Gastroesophageal sphincter (tissue), 4 donors: Measurements from ENCODE around the gene ZNF280D. TPM values are rescaled to one million over a fixed set of nuclear protein-coding genes. Genes with fewer than 3 reads are reported as not detected.
A peak's percentile ranks its signal among the peaks of the same experiment; 100 is the strongest.

Experiments used
- ATAC-seq: fragments of 150-250 bp; one replicate; pipeline ENCODE4 v1.9.1; 2016; ENCODE audit warnings: mild to moderate bottlenecking, moderate library complexity
- H3K27ac ChIP-seq, 4 donors: fragments of 200-600 bp; sonication (generic) in 3 of 4; 1 replicate in 3 of 4; 2 replicates in 1 of 4; pipeline ENCODE4 v1.5.1; 2016 to 2019
- H3K27me3 ChIP-seq: fragments of 200-600 bp; sonication (generic); one replicate; pipeline ENCODE4 v1.5.1; 2019
- H3K36me3 ChIP-seq, 2 donors: fragments of 200-600 bp; sonication (generic); one replicate each; pipeline ENCODE4 v1.5.1; 2019; ENCODE audit warnings: control low read depth in 1 of 2
- H3K4me1 ChIP-seq, 3 donors: fragments of 200-600 bp; sonication (generic); 1 replicate in 2 of 3; 2 replicates in 1 of 3; pipeline ENCODE4 v1.5.1; 2016 to 2019; ENCODE audit warnings: control low read depth in 2 of 3
- H3K4me3 ChIP-seq, 2 donors: fragments of 200-600 bp; sonication (generic); one replicate each; pipeline ENCODE4 v1.5.1; 2019; ENCODE audit warnings: mild to moderate bottlenecking in 1 of 2, moderate library complexity in 1 of 2
- H3K9me3 ChIP-seq, 3 donors: fragments of 200-600 bp; sonication (generic); one replicate each; pipeline ENCODE4 v1.5.1; 2017 to 2019; ENCODE audit warnings: control low read depth in 2 of 3
- EP300 ChIP-seq: sonication (generic); formaldehyde crosslinking; IDR thresholded peaks from one replicate; pipeline ENCODE4 v1.6.1; 2017; ENCODE audit warnings: antibody characterized with exemption, mild to moderate bottlenecking
- POLR2A ChIP-seq, 2 donors: fragments of 450-650 bp; IDR thresholded peaks; one replicate each; pipeline ENCODE4 v1.6.1; 2017; ENCODE audit warnings: antibody characterized with exemption in 2 of 2, mild to moderate bottlenecking in 2 of 2, moderate library complexity in 1 of 2
- POLR2AphosphoS5 ChIP-seq: sonication (generic); formaldehyde crosslinking; IDR thresholded peaks from one replicate; pipeline ENCODE4 v1.6.1; 2017; ENCODE audit warnings: antibody characterized with exemption
- WGBS, 2 donors: methylation state at CpG; one replicate each; pipeline ENCODE4 v1.1.5; 2018; ENCODE audit warnings: low coverage in 1 of 2; 5-methylcytosine and 5-hydroxymethylcytosine counted together
- total RNA-seq, 4 donors: library from RNA; depleted of rRNA; stranded (reverse); fragments of >200 nt; gene quantifications; one replicate each; pipeline ENCODE4 v1.1.0, GENCODE V29; 2016
- TF ChIP-seq, protein P1 (sequence below), 4 experiments: fragments of 200-600 bp in 2 of 4; fragments of 450-650 bp in 2 of 4; sonication (generic) in 1 of 4; IDR thresholded peaks; one replicate each; pipeline ENCODE4 v1.5.1; 2017 to 2019; ENCODE audit warnings: antibody characterized with exemption in 4 of 4, mild to moderate bottlenecking in 2 of 4, moderate library complexity in 2 of 4

ZNF280D gene
- total RNA-seq, 4 donors from 2014 or later: 51.3 to 139 (median 69.1) TPM

DNA sequence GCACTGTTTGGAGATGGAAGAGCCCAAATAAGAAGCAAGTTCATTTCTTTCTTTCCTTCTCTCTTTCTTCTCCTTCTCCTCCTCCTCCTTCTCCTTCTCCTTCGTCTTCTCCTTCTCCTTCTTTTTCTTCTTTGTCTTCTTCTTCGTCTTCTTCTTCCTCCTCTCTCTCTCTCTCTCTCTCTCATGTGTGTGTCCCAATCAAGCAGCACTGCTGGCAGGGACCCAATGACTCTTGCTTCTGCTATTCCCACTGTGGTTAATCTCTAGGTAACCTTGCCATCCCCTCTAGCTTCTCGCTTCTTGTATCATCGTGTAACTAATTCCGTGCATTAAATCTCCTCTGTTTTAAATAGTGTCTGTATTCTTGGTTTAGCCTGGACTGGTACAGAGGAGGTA lies 26.1 kb upstream of the ZNF280D start:
- ATAC-seq: no peak
- WGBS, 2 donors: 76 to 78% methylated on average over 4 to 5 of the region's 5 CpGs
- peak overlapping the region in 2 of 4 donors; percentile 25 to 50 for H3K27ac ChIP-seq

DNA sequence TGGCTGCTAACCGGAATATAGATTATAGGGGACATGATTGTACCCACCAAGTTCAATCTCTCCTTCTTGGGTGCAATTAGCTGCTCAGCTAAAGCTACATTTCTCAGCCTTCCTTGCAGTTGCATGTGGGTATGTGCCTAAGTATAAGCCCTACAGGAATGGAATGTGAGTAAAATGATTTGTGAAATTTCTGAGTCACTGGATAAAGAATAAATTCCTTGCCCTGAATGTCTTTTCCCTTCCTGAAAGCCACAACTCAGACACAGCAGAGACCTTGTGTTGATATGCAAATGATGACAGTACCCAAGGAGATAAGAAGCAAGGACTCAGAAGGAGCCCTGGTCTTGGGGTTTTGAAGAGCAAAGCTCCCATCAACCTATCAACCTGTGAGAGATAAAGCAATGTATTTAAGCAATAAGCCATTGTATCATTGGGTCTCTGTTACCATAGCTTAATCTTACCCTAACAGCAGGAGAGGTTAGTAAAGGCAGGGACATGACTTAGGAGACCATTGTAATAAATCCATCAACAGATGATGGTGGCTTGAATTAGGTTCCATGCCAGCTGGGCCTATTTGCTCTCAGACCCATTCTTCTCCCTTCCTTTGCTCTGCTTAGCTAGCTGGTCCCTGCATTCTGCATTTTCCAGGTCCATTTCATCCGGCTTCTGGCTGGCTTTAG lies 25.6 kb upstream of the ZNF280D start:
- no peak for TF ChIP-seq EP300
- no peak for TF ChIP-seq POLR2A (IDR thresholded peaks at IDR 0.05)
- TF ChIP-seq, protein P1, sequence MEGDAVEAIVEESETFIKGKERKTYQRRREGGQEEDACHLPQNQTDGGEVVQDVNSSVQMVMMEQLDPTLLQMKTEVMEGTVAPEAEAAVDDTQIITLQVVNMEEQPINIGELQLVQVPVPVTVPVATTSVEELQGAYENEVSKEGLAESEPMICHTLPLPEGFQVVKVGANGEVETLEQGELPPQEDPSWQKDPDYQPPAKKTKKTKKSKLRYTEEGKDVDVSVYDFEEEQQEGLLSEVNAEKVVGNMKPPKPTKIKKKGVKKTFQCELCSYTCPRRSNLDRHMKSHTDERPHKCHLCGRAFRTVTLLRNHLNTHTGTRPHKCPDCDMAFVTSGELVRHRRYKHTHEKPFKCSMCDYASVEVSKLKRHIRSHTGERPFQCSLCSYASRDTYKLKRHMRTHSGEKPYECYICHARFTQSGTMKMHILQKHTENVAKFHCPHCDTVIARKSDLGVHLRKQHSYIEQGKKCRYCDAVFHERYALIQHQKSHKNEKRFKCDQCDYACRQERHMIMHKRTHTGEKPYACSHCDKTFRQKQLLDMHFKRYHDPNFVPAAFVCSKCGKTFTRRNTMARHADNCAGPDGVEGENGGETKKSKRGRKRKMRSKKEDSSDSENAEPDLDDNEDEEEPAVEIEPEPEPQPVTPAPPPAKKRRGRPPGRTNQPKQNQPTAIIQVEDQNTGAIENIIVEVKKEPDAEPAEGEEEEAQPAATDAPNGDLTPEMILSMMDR (IDR thresholded peaks at IDR 0.05): no peak
- TF ChIP-seq POLR2AphosphoS5: no peak
- 83 to 85% methylated on average over 2 of the region's 2 CpGs for WGBS, 2 donors
- Histone ChIP-seq H3K36me3 (no peaks in the 10 kb centered on the region), H3K4me3 (no peak overlapping the region), H3K9me3 (no peaks in the 10 kb centered on the region), H3K27ac (no peak overlapping the region), H3K4me1 (peaks cover 12 to 49% (median 28%) of the 10 kb centered on the region in 3 donors), H3K27me3 (no peaks in the 10 kb centered on the region)
- no peak for ATAC-seq

More for the DNA sequence above, 26.1 kb upstream of the ZNF280D start:
- Histone ChIP-seq H3K4me3 (no peak overlapping the region), H3K4me1 (peaks cover 17 to 54% (median 28%) of the 10 kb centered on the region in 3 donors), H3K36me3 (no peaks in the 10 kb centered on the region), H3K9me3 (no peaks in the 10 kb centered on the region), H3K27me3 (no peaks in the 10 kb centered on the region)
- TF ChIP-seq POLR2AphosphoS5 (no peak), POLR2A (IDR thresholded peaks at IDR 0.05) (no peak), EP300 (no peak)
- TF ChIP-seq, protein P1 (IDR thresholded peaks at IDR 0.05): no peak

DNA sequence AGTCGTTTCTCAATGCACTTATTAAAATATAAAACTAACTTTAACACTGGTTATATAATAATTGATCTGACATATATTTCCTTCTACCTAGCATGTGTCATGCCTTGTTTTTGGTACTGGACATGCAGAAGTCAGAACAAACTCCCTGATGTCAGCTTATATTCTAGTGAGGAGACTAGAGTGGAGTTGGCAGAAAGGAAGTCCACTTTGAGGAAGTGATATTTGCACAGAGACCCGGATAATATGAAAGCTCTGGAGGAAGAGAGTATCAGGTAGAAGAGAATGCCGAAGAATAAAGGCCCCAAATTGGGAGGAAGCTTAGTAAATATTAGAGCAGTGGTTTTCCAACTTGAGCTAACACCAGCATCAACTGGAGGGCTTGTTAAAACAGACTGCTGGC lies 24.6 kb upstream of the ZNF280D start:
- no peak overlapping the region for H3K27ac ChIP-seq
- ATAC-seq: no peak
- no peaks in the 10 kb centered on the region for H3K27me3 ChIP-seq
- H3K4me1 ChIP-seq: peaks cover 9 to 38% (median 22%) of the 10 kb centered on the region in 3 donors
- H3K9me3 ChIP-seq: no peaks in the 10 kb centered on the region
- no peak for TF ChIP-seq POLR2A (IDR thresholded peaks at IDR 0.05)
- no peak for TF ChIP-seq EP300
- TF ChIP-seq, protein P1 (IDR thresholded peaks at IDR 0.05): no peak
- TF ChIP-seq POLR2AphosphoS5: no peak
- H3K36me3 ChIP-seq: no peaks in the 10 kb centered on the region
- 79 to 82% methylated on average over 3 of the region's 3 CpGs for WGBS, 2 donors
- H3K4me3 ChIP-seq: no peak overlapping the region

DNA sequence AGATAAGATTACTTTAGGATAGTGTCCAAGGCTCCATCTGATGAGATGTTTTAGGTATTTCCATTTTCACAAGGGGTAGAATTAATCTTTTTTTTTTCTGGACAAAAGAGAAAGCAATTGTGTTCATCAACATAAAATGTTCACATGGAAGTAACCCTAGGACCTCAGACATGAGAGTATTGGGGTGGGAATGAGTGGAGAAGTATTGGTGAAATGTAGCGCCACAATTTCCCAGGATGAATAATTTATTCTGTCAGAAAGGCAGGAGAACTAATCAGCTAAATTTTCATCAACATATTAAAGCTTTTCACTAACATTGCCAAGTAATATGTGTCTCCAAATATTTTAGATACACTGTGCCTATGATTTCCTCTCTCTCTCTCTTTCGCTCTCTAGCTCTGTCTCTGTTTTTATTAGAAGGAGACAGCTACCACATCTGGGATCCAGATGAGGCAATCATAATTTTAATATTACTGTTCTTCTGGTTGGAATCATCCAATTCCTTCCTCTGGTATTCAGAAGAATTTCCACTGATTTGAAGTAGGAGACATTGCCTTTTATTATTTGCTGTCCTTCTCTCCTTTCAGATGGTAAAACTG lies 21.6 kb upstream of the ZNF280D start:
- H3K4me3 ChIP-seq: no peak overlapping the region
- TF ChIP-seq POLR2AphosphoS5 (no peak), EP300 (no peak), POLR2A (IDR thresholded peaks at IDR 0.05) (no peak)
- TF ChIP-seq, protein P1 (IDR thresholded peaks at IDR 0.05): no peak
- H3K36me3 ChIP-seq: no peaks in the 10 kb centered on the region
- 71 to 94% methylated on average over 2 of the region's 2 CpGs for WGBS, 2 donors
- no peak overlapping the region for H3K27ac ChIP-seq
- H3K27me3 ChIP-seq: no peaks in the 10 kb centered on the region
- ATAC-seq: peak; percentile 53
- no peaks in the 10 kb centered on the region for H3K9me3 ChIP-seq
- H3K4me1 ChIP-seq: peaks cover 2 to 23% (median 15%) of the 10 kb centered on the region in 3 donors

DNA sequence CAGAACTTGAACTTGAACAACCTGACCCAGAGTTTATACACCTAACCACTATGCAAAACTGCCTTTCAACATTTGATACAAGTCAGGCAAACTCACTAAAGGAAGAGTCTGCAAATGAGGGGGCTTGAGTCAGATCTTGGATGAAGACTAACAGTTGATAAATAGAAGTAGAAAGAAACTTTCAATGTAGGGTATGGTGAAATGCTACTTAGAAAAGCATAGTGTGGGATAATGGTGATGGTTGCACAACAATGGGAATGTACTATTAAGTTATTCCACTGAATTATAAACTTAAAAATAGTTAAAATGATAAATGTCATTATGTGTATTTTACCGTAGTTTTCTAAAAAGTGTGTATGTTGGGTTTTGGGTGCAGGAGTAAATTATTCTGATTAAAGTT lies 19.7 kb upstream of the ZNF280D start:
- ATAC-seq: no peak
- Histone ChIP-seq H3K4me3 (no peak overlapping the region), H3K36me3 (no peaks in the 10 kb centered on the region), H3K27ac (no peak overlapping the region), H3K27me3 (no peaks in the 10 kb centered on the region), H3K9me3 (no peaks in the 10 kb centered on the region), H3K4me1 (peaks cover 0 to 22% (median 7%) of the 10 kb centered on the region in 3 donors)
- TF ChIP-seq EP300: no peak
- no peak for TF ChIP-seq POLR2AphosphoS5
- TF ChIP-seq, protein P1 (IDR thresholded peaks at IDR 0.05): no peak
- TF ChIP-seq POLR2A (IDR thresholded peaks at IDR 0.05): no peak
- 90 to 96% methylated on average over 1 of the region's 1 CpG for WGBS, 2 donors
